A673 (cell line): Measurements from ENCODE around the gene TMEM273.

ENCODE experiments used
- EZH2 ChIP-seq: fragments of 200-600 bp; sonication (generic); IDR thresholded peaks from 2 replicates; pipeline ENCODE4 v1.6.1; 2017; ENCODE audit warnings: borderline replicate concordance, low read depth, mild to moderate bottlenecking, mixed read lengths, antibody characterized with exemption, low read length; ENCODE audit not compliant: poor library complexity, severe bottlenecking
- TF ChIP-seq, protein P1 (sequence below): fragments of 300-800, 200-600 bp; sonication (generic); conservative IDR thresholded peaks from 2 replicates; pipeline ENCODE4 v1.5.1; 2017; ENCODE audit warnings: low read depth, mild to moderate bottlenecking, antibody characterized with exemption, low read length, moderate library complexity, mixed read lengths

DNA sequence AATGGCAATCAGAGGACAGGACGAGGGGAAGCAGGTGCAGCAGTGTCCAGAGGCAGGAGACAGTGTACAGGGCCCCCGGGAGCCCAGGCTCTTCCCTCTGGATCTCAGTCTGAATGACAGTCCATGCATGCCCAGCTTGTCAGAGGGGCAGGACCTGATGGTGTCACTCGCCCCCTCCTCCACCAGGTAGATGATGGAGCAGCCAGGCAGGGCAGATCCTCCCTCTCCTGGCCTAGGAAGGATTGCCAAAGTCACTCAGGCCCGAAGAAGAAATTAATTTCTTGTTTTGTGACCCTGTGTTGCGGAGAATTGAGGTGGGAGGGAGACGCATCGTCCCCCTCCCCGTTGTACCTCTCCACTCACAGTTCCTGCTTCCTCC, 76.9 kb downstream of the TMEM273 start:
- TF ChIP-seq, protein P1, sequence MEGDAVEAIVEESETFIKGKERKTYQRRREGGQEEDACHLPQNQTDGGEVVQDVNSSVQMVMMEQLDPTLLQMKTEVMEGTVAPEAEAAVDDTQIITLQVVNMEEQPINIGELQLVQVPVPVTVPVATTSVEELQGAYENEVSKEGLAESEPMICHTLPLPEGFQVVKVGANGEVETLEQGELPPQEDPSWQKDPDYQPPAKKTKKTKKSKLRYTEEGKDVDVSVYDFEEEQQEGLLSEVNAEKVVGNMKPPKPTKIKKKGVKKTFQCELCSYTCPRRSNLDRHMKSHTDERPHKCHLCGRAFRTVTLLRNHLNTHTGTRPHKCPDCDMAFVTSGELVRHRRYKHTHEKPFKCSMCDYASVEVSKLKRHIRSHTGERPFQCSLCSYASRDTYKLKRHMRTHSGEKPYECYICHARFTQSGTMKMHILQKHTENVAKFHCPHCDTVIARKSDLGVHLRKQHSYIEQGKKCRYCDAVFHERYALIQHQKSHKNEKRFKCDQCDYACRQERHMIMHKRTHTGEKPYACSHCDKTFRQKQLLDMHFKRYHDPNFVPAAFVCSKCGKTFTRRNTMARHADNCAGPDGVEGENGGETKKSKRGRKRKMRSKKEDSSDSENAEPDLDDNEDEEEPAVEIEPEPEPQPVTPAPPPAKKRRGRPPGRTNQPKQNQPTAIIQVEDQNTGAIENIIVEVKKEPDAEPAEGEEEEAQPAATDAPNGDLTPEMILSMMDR, result no peak
- TF ChIP-seq EZH2, result no peak
